HG02610 (cell line): ENCODE results near the gene NHEJ1.

Experiments
- ATAC-seq: cut with Tn5 transposase; IDR thresholded peaks from one replicate; pipeline ENCODE4 v1.9.1; 2021; ENCODE audit warnings: mild to moderate bottlenecking, moderate library complexity; ENCODE audit not compliant: unreplicated experiment

NHEJ1 gene

DNA sequence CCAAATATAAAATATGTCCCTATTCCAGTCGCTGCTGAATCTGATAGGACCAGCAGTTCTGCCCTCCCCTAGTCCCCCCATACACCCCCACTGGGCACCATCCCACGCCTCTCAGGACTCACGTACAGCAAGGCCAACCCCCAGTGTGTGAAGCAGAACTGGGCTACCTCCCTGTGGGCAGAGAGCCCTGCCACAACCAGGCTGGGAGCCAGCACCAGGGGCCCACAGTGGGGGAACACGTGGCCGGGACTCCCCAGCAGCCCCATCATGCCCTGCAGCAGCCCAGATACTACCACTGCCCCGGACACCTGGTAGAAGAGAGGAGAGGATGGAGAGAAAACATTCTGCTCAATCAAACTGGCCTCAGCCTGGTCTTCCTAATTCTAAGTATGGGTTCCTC is 7.9 kb upstream of the NHEJ1 start:
- ATAC-seq, result no peak

DNA sequence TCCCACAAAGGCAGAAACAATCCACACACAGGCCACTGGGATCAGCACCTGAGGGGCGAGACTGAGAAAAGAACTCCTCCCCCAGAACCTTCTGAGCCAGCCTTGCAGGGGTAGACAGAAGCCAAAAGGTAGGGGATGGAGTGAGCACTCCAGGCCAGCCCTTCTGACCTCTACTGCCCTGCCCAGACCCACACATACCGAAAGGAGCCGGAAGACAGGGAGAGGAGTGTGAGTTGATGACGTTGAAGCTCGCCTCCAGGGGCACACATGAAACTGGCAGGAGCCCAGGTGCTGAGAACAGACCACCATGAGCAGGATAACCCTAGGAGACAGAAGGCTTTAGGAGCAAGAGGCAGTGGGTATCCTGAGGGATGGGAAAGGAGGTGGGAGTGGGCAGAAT is 7.4 kb upstream of the NHEJ1 start:
- no peak for ATAC-seq

DNA sequence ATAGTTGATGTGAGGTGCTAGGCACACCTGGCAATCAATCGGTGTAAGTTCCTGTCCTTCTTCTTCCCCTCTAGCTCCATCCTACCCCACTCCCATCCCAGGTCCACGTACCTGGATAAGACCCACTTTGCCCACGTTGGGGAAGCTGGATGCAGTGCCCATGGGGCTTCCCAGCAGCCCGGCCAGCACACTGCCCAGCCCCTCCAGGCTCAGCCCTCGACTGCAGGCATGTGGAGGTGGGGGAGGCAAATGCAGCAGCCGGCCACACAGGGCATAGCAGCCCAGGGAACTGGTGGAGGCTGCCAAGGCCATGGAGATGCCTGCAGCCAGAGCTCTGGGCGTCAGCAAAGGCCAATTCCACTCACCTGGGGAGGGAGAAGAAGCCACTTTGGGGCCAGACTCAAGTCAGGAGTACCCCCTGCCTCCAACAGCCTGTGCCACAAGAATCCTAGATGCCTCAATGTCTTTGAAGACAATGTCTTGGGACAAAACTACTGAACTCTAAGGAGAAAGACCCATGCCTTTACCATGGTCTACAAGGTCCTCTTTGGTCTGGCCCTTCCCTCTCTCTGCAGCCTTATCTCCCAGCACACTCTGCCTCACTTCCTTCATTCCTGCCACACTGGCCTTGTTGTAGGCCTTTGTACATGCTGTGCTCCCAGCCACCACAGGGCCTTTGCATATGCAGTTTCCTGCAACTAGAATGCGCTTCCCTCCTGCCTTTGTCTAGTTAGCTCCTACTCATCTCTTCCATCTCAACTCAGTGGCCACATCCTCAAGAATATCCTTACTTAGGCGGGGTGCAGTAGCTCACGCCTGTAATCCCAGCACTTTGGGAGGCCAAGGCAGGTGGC is 4.7 kb upstream of the NHEJ1 start:
- ATAC-seq, result no peak

DNA sequence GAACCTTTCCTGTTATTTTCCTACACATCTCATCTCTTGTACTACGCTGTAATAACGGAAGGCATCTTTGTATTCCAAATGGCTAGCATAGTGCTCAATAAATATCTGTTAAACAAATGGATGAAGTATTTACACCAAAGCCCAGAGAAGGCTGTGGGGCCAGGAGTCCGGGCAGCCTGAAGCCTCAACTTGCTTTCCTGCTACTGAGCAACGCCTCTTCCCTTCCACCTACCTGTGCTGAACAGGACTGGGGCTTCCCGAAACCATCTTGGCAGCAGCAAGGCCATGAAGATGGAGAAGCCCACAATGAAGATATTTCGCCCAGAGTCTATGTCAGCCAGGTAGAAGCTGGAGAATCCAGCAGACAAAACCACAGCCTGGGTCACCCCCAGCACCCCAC is 2.5 kb upstream of the NHEJ1 start:
- no peak for ATAC-seq

DNA sequence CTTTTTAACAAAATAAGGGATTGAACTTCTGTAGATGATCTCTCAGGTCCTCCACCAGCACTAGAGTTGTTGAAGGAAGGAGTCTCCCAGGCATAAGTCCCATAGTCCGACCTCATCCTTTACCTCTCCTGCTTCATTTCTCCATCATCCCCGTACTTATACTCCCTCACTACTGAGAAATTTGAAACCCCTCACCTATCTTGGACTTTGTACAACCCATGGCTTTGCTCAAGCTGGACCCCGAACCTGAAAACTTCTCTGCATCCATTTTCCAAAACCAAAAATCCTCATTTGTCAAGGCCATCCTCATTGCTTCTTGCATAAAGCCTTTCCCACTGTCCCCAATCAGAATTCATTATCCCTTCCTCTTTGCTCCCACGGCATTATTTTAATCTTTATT is 482 bp upstream of the NHEJ1 start:
- no peak for ATAC-seq

DNA sequence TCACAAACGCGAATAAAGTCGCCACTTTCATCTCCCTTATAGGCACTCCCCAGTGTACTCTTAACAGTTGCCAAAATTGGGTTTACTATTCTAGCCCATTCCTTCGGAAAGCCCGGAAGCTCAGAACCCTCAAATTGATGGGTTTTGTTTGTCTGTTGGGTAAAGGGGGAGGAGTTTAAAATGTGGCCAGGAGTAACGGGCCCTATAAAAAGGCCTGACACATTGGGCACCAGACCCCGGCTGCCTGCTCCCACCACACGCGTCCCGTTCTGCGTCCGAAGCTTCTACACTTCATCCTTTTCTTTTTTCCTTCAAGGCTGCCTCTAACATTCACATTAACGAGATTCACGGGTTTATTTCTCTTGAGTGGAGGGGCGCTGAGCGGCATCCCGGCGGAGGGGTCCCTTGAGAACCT is 837 bp downstream of the NHEJ1 start:
- no peak for ATAC-seq

DNA sequence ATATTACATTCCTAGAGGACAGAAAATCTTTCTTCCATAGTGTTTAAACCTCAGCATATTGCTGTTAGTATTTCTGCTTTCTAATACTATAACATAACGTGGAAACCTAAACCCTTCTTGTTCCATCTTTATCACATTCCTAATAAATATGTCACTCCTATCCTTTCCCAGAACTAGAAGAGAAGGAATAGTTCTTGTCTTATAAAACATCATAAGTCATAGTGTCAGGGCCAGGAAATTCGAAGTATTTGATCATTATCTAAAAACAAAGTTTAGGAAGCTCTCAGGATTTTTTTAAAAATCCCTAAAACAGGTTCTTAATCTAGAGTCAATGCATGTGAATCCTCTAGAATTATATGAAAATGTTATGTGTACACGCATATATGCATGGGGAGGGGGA is 2.0 kb downstream of the NHEJ1 start:
- no peak for ATAC-seq

DNA sequence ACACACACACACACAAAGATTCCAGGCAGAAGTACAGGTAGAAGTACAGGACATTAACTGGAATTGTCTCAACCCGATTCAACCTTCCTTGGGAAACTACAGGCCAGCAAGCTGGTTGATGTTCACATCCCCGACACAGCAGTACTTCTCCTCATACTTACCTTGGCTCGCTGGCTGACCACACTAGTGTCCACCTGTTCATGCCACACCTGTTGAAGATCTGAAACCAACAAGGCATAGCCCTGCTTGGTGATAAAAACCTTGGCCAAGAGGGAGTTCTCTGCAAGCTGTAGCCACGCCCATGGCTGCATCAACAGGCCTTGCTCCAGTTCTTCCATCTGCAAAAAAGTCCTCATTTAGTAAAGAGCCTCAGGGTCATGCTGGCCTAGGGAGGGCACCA is 2.6 kb downstream of the NHEJ1 start:
- no peak for ATAC-seq

DNA sequence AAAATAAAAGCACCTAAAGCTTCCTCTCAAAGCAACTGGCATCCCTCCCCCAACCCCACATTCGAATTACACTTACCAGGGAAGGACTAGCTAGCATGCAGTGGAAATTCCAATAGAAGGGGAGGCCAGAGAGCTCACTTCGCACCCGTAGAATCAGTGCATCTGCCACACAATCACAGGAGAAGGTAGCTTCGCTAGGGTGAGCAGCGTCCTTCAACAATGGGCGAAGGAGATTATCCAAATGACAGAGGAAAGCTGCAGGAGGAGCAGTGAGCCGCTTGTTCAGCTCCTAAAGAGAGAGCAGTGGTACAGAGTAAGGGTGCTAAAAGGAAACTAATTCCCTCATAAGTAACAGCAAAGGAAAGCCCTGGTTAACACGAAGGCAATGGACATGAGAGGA is 3.2 kb downstream of the NHEJ1 start:
- ATAC-seq, result no peak

DNA sequence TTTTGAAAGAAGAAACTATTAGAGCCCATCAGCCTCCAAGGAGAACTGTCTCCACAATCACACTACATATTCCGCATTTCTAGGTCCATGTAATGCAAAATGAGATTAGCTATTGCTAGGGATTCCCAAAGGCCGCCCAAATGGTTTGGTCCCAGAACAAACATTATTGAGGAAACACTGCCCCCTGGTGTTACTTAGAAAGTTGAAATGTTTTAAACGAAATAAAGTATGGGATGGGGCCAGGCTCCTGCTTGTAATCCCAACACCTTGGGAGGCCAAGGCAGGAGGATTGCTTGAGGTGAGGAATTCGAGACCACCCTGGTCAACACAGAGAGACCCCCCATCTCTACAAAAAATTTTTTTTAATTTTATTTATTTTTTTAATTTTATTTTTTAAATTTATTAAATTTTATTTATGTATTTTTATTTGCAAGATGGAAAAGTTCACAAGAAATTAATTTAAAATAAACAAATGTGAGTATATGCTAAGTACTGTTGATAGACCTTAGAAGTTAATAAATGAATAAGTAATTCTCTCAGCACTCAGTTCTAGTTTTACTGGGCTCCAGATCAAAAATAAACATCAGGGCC is 5.5 kb downstream of the NHEJ1 start:
- ATAC-seq, result no peak

DNA sequence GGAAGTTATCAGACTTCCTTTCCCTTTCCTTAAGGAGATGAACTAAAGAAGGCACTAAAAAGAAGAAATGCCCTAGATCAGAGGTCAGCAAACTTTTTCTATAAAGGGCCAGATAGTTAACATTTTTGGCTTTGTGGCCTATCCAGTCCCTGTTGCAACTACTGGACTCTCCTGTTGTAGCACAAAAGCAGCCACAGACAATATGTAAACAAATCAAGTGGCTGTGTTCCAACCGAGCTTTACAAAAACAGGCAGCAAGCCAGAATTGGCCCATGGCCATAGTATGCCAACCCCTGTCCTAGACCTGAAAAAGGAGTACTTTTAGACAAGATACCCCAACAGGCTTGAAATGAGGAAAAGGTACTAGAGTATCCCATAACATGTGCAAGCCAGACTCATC is 10.9 kb downstream of the NHEJ1 start:
- ATAC-seq, result no peak

DNA sequence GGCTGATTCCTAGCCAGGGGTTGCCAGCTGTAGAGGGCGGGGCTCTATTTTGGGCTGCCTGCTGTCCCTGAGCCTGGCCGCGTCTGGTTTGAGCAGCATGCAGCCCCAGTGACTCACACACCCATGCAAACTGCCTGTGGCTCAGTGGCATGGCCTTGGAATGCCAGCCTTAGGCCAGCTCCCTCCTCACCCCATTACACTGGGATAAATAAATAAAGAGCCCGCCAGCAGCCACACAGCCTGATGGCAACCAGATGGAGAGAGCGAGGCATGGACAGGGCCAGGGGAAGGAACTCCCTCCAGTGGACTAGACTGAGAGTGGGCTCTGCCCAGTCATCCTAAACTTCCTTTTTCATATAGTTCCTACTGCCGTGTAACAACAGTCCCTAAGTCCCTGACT is 18.3 kb downstream of the NHEJ1 start:
- ATAC-seq, result no peak

DNA sequence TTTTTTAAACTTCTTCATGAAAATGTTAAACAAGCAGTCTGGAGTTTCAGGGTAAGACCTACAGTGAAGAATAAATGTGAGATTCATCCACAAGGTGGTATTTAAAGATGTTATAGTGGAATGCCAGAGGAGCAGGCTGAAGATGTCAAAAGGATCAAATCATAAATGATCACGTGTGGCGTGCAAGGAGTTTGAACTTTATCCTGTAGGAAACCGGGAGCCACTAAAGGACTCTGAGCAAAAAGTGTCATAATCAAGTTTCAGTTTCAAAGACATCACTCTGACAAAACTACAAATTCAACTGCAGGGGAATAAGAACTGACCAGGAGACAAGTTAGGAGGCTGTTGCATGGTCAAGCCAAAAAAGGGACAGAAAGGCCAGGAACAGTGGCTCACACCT is 19.9 kb downstream of the NHEJ1 start:
- no peak for ATAC-seq

DNA sequence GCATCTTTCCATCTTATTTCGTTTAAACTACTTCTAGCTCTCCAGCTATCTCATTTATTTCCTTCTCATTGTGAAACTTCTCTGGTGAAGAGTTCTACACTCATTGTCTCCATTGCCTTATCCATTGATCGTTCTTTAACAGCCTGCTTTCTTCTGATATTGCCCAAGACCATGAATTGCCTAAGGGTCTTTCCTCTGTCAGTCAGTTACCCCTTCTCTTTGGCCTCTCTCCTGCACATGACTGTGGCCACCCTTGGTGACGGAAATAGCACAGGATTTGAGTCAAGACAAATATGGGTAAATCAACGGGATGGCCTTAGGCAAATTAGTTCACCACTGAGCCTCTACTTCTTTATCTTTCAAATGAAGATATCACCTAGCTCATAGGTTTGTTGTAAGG is 26.6 kb downstream of the NHEJ1 start:
- no peak for ATAC-seq

DNA sequence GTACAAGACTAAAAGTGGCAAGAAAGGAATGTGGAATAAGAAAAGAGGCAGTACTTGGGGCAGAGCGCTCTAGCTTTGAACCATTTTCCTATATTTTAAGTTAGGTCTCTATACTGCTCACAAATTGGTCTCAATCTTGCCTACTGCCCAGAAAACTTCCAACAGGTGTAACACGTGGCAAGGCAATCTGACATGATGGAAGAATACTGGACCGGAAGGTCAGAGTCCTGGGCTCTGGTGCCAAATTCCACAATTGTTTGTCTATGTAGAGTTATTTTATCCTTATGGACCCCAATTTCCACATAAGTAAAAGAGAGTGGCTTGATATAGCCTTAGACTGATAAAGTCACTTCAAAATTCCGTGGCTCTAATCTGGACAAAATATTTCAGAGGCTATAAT is 28.9 kb downstream of the NHEJ1 start:
- no peak for ATAC-seq

DNA sequence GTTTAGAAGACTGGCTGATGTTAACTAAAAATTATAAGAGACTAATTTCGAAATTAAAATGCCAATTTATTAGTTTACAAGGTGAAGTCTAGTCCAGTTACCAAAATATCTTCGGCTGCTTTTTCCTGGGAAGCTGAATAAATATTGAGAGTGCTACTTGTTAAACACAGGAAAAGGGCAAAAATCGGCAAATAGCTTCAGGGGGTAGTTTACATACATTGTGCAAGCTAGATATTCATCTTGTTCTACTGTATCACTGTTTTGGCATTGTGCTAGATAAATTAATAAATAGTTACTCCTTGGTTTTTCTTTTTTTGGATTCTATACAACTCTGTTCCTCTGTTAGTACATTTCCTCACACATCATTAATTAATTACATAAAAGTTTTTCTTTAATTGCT is 29.3 kb downstream of the NHEJ1 start:
- no peak for ATAC-seq

DNA sequence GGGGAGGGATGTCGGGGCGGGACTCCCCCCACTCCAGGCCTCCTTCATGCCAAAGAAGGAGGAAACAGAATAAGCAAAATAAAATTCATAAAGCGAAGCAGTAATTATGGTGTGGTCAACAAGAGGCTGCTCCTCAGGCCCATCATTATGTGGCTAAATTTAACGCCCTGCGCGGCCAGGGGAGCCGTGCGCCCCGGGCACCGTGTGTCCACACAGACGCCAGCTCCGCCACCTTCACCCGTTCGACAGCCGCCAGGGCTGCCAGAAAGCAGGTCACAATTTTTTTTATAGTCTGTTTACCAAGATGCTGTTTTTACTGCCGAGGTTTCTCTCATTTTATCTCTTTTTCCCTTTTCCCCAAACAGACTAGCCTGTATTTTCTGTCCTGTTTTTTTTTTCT is 31.0 kb downstream of the NHEJ1 start:
- no peak for ATAC-seq

DNA sequence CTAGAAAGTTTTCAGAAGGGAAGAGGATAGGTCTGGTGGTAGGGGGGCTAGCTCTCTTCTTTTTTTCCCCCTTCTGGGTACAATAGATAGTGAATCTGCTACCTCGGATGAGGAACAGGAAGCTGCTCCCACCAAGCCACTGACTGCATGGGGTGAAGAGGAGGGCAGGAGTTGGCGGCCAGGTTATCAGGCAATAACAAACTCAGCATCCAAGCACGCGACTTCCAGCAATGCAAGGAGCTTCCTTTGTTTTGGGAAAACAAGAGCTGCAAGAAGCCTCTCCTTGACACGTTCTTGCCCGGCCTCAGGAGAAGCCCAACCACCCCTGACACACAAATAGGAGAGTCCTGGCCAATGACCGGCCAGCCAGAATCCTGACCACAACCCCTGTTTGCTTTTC is 32.2 kb downstream of the NHEJ1 start:
- ATAC-seq, result no peak

DNA sequence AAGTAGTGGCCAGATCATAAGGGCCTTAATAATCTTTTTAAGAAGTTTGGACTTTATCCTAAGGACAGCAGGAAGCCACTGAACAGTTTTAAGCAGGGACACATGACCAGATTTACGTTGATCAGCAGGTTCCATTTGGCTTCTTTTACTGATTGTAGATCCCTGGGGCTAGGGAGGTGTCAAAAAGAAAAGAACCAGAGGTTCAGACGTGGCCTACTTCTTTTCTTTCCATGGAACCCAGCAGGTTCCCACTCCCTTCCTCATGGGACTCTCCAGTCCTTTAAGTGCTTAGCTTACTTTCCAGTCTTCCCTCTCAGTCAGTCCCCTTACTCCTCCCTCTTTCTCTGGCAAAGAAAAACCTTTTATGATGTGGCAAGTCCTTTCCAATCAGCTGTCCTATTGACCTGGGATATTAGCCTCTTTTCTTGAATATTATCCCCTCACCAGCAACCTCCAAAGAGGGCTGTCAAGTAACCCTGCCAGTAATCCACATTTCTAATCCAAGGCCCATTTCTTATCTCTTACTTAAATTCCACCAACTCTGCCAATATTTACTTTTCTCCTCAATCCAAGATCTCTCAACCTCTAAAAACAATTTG is 33.5 kb downstream of the NHEJ1 start:
- no peak for ATAC-seq

DNA sequence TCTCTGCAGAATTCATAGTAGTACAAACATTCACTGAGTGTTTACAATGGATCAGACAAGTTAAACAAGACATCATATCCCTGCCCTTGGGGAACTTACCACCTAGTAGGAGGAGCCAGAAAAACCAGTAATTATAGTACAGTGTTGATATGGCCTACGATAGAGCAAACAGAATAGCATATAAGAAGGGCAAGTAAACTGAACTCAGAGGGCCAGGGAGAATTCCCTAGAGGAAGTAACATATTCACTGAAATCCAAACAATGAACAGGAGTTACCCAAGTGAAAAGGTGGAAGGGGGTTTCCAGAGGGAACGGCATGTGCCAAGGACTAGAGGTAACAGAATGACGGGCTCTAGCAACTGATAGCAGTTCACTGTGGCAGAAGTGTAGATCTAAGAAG is 34.1 kb downstream of the NHEJ1 start:
- no peak for ATAC-seq

DNA sequence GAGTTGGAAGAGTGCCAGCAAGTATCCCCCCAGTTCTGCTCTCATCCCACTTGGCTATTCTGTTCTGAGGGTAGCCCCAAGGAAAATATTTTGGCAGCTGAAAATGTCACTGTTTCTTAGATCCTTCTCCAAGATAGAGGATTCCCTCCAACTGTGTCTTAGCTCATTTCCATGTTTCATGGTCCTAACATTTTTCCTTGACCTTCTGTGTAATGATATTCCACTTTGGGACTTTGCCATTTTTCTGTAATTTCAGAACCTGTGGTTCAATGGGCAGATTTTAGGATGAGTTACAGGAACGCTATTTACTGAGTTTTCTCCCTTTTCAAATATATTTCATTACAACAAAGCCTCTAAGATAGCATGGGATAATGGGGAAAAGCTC is 34.7 kb downstream of the NHEJ1 start:
- no peak for ATAC-seq

DNA sequence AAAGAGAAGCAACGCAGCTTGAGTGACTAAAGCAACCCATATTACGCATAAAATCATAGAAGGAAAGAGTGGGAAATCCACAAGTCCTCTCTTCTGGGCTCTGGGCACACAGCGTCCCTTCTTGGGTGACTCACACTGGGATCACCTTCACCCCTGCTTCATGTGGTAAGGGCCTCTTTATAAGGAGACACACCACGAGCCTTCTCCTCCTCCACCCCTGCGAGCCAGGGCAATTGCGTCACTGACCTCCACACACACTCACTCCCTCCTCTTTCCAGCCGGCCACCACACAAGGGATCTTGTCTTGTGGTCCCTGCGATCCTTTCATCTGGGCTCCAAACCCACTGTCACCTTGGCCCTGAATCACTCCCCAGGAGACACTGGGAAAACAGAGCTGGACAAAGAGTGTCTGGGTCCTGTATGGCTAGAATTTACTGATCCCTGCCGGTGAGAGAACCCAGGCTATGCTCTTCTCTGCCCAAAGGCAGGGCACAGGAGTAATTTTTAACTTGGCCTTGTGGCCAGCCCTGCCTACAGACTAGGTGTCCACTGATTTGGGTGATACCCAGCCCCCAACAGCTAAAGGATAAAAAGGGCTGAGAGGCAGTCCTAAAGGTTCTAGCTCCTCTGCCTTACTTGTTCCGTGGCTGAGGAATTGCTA is 35.3 kb downstream of the NHEJ1 start:
- no peak for ATAC-seq
